ENCODE measurements around the gene DYNC1LI1. TPM values are rescaled to one million over a fixed set of nuclear protein-coding genes. Genes with fewer than 3 reads are reported as not detected.

Gene DYNC1LI1
- total and polyA plus RNA-seq, 7 experiments from 2014 or later: 17.9 to 28.5 (median 27.1) TPM

DNA sequence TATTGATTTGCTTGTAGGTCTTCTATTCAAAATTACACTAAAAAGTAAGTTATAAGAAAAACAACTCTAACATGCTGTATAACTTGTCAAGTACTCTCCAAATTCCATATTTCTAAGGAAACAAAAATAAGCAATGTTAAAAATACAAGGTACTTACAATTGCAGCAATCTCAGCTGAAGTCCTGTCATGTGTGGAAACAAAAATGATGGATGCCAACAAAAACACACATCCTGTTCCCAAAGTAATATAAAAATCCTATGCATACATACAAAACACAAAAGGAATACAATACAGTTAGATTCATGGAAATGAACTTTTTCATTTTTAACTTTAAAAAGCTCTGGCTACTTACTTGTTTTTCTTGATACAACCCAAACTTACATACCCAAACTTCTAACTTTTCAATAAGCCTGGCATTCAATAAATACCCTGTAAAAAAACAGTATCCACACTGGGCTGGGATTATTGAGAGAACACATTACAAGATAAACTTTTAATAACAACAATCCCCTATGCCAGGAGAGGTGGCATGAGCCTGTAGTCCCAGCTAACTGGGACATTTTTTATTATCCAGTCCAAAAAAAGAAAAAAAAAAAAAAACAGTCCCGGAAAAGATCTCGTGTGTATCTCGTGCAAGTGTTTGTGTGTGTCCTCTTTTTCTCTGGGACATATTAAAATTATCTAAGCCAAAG is 82.7 kb downstream of the DYNC1LI1 start:
- Histone ChIP-seq H3K4me1 (ENCODE audit: control insufficient read depth in 2 of 2, insufficient read depth in 2 of 2, low read length in 2 of 2) (no peaks in the 10 kb centered on the region), H3K9me3 (ENCODE audit: control insufficient read depth in 2 of 3, low read length in 3 of 3) (no peaks in the 10 kb centered on the region), H3K27me3 (ENCODE audit: control insufficient read depth in 2 of 2, insufficient read depth in 2 of 2, low read length in 2 of 2) (no peaks in the 10 kb centered on the region), H3K36me3 (ENCODE audit: control insufficient read depth in 2 of 3, insufficient read depth in 3 of 3, low read length in 3 of 3) (peaks cover 0 to 19% (median 10%) of the 10 kb centered on the region in 3 experiments), H3K27ac (ENCODE audit: low read depth, low read length) (no peak overlapping the region), H3K4me3 (ENCODE audit: low read length) (no peak overlapping the region)
- ATAC-seq: no peak
- no peak for DNase-seq
- ChIA-PET POLR2A (interaction anchor here (1.2 kb wide), 1 partner anchor 82 kb away, joined by 4 read pairs; no protein-coding TSS in a partner anchor), CTCF (interaction anchor here (0.9 kb wide), 1 partner anchor 20 kb away, joined by 4 read pairs; no protein-coding TSS in a partner anchor)
- Mint-ChIP-seq H3K27ac (peak overlapping the region in 2 of 9 donors; percentile 18 to 46), H3K9me3 (peaks cover 0 to 2% (median 0%) of the 10 kb centered on the region in 11 donors), H3K36me3 (peaks cover 4 to 42% (median 37%) of the 10 kb centered on the region in 5 donors), H3K4me1 (peaks cover 8 to 41% (median 17%) of the 10 kb centered on the region in 7 donors), H3K27me3 (no peaks in the 10 kb centered on the region), H3K4me3 (no peak overlapping the region)
- intact Hi-C loops (cut with micrococcal nuclease): no loop called here

DNA sequence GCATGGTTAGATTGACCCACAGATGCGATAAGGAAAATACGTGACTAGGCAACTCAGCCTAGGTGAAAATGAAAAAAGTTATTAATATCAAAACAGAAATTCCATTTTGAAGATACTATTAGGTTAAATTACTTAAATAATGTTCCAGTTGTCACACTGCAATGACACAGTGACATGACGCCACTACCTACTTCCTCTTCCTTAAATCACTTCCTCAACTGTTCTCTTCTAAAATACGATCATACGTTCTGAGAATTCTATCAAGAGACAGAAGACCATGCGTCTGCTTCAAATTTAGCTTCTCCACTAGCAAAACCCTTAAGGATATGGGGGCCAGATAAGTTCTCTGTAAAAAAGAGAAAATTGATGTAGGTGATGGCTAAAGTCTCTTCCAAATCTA is 86.2 kb downstream of the DYNC1LI1 start:
- ChIA-PET CTCF (interaction anchor here (1.0 kb wide), 1 partner anchor 15 kb away, joined by 3 read pairs; no protein-coding TSS in a partner anchor), POLR2A (interaction anchor here (1.1 kb wide), 1 partner anchor 11 kb away, joined by 3 read pairs; no protein-coding TSS in a partner anchor)
- ATAC-seq (peak; percentile 74), DNase-seq (no peak)
- Mint-ChIP-seq H3K27ac (peak overlapping the region in 2 of 9 donors; percentile 50 to 51), H3K36me3 (peaks cover 4 to 70% (median 57%) of the 10 kb centered on the region in 5 donors), H3K4me3 (peak overlapping the region in 3 of 10 donors; percentile 16 to 27 (median 19)), H3K27me3 (no peaks in the 10 kb centered on the region), H3K9me3 (peaks cover 0 to 3% (median 0%) of the 10 kb centered on the region in 11 donors), H3K4me1 (peaks cover 11 to 55% (median 21%) of the 10 kb centered on the region in 7 donors)
- no peaks in the 10 kb centered on the region for H3K4me1 ChIP-seq (ENCODE audit: control insufficient read depth in 2 of 2, insufficient read depth in 2 of 2, low read length in 2 of 2)
- intact Hi-C loops (cut with micrococcal nuclease): no loop called here
- H3K27me3 ChIP-seq (ENCODE audit: control insufficient read depth in 2 of 2, insufficient read depth in 2 of 2, low read length in 2 of 2): no peaks in the 10 kb centered on the region
- H3K4me3 ChIP-seq (ENCODE audit: low read length): no peak overlapping the region
- H3K36me3 ChIP-seq (ENCODE audit: control insufficient read depth in 2 of 3, insufficient read depth in 3 of 3, low read length in 3 of 3): peaks cover 0 to 33% (median 10%) of the 10 kb centered on the region in 3 experiments
- H3K9me3 ChIP-seq (ENCODE audit: control insufficient read depth in 2 of 3, low read length in 3 of 3): no peaks in the 10 kb centered on the region
- H3K27ac ChIP-seq (ENCODE audit: low read depth, low read length): no peak overlapping the region

GRCh38 chr3:32483772-32484171 is 86.9 kb downstream of the DYNC1LI1 start:
- Mint-ChIP-seq H3K36me3 (peaks cover 4 to 76% (median 59%) of the 10 kb centered on the region in 5 donors), H3K4me3 (no peak overlapping the region), H3K4me1 (peaks cover 11 to 56% (median 21%) of the 10 kb centered on the region in 7 donors), H3K9me3 (peaks cover 0 to 3% (median 0%) of the 10 kb centered on the region in 11 donors), H3K27ac (peak overlapping the region in 3 of 9 donors; percentile 7 to 50 (median 21)), H3K27me3 (no peaks in the 10 kb centered on the region)
- Histone ChIP-seq H3K4me1 (ENCODE audit: control insufficient read depth in 2 of 2, insufficient read depth in 2 of 2, low read length in 2 of 2) (no peaks in the 10 kb centered on the region), H3K4me3 (ENCODE audit: low read length) (no peak overlapping the region), H3K36me3 (ENCODE audit: control insufficient read depth in 2 of 3, insufficient read depth in 3 of 3, low read length in 3 of 3) (peaks cover 0 to 33% (median 10%) of the 10 kb centered on the region in 3 experiments), H3K27ac (ENCODE audit: low read depth, low read length) (no peak overlapping the region), H3K9me3 (ENCODE audit: control insufficient read depth in 2 of 3, low read length in 3 of 3) (no peaks in the 10 kb centered on the region), H3K27me3 (ENCODE audit: control insufficient read depth in 2 of 2, insufficient read depth in 2 of 2, low read length in 2 of 2) (no peaks in the 10 kb centered on the region)
- POLR2A ChIA-PET: interaction anchor here (0.7 to 0.8 kb wide), 2 partner anchors 51 to 1133 kb away, joined by 3 read pairs; no protein-coding TSS in a partner anchor
- no peak for DNase-seq
- intact Hi-C loops (cut with micrococcal nuclease): no loop called here
- CTCF ChIA-PET: no interaction called here
- no peak for ATAC-seq

DNA sequence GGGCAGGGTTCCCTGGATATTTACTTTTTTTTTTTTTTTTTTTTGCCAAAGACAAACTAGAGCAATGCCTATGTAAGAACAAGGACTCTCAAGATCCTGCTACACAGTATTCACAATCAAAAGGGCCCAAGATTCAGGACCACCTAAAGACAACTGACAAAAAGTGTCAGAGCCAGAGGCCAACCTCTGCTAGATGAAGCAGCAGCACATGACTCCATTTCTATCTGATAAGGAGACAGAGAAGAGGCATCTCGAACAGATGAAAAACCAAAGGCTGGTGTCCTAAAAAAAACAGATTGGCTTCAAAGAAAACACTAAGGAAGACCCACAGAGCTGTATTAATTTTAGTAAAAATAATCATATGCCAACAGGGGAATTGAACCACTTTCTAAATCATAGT is 88.0 kb downstream of the DYNC1LI1 start:
- Mint-ChIP-seq H3K9me3 (peaks cover 0 to 3% (median 0%) of the 10 kb centered on the region in 11 donors), H3K4me1 (peaks cover 15 to 50% (median 22%) of the 10 kb centered on the region in 7 donors), H3K27me3 (no peaks in the 10 kb centered on the region), H3K27ac (peak overlapping the region in 2 of 9 donors; percentile 3 to 49), H3K36me3 (peaks cover 4 to 75% (median 60%) of the 10 kb centered on the region in 5 donors), H3K4me3 (no peak overlapping the region)
- POLR2A ChIA-PET: no interaction called here
- Histone ChIP-seq H3K27me3 (ENCODE audit: control insufficient read depth in 2 of 2, insufficient read depth in 2 of 2, low read length in 2 of 2) (no peaks in the 10 kb centered on the region), H3K27ac (ENCODE audit: low read depth, low read length) (no peak overlapping the region), H3K4me3 (ENCODE audit: low read length) (no peak overlapping the region), H3K9me3 (ENCODE audit: control insufficient read depth in 2 of 3, low read length in 3 of 3) (no peaks in the 10 kb centered on the region), H3K36me3 (ENCODE audit: control insufficient read depth in 2 of 3, insufficient read depth in 3 of 3, low read length in 3 of 3) (peaks cover 0 to 36% (median 2%) of the 10 kb centered on the region in 3 experiments), H3K4me1 (ENCODE audit: control insufficient read depth in 2 of 2, insufficient read depth in 2 of 2, low read length in 2 of 2) (no peaks in the 10 kb centered on the region)
- CTCF ChIA-PET: interaction anchor here (0.6 kb wide), 2 partner anchors 13 to 188 kb away, joined by 3 to 4 read pairs; no protein-coding TSS in a partner anchor
- ATAC-seq (no peak), DNase-seq (no peak)
- intact Hi-C loops (cut with micrococcal nuclease): no loop called here

GRCh38 chr3:32481791-32482631 is 88.6 kb downstream of the DYNC1LI1 start:
- H3K4me1 Mint-ChIP-seq: peaks cover 16 to 51% (median 22%) of the 10 kb centered on the region in 7 donors
- ATAC-seq: no peak
- H3K27ac Mint-ChIP-seq: peak overlapping the region in 1 of 9 donors; percentile 3
- peaks cover 0 to 3% (median 0%) of the 10 kb centered on the region in 11 donors for H3K9me3 Mint-ChIP-seq
- Histone ChIP-seq H3K27me3 (ENCODE audit: control insufficient read depth in 2 of 2, insufficient read depth in 2 of 2, low read length in 2 of 2) (no peaks in the 10 kb centered on the region), H3K4me3 (ENCODE audit: low read length) (no peak overlapping the region), H3K9me3 (ENCODE audit: control insufficient read depth in 2 of 3, low read length in 3 of 3) (no peaks in the 10 kb centered on the region), H3K27ac (ENCODE audit: low read depth, low read length) (no peak overlapping the region), H3K4me1 (ENCODE audit: control insufficient read depth in 2 of 2, insufficient read depth in 2 of 2, low read length in 2 of 2) (no peaks in the 10 kb centered on the region), H3K36me3 (ENCODE audit: control insufficient read depth in 2 of 3, insufficient read depth in 3 of 3, low read length in 3 of 3) (peaks cover 0 to 30% (median 0%) of the 10 kb centered on the region in 3 experiments)
- ChIA-PET POLR2A (no interaction called here), CTCF (interaction anchor here (0.6 kb wide), 2 partner anchors 12 to 188 kb away, joined by 3 to 4 read pairs; no protein-coding TSS in a partner anchor)
- H3K27me3 Mint-ChIP-seq: no peaks in the 10 kb centered on the region
- DNase-seq: no peak
- H3K4me3 Mint-ChIP-seq: no peak overlapping the region
- peaks cover 4 to 73% (median 59%) of the 10 kb centered on the region in 5 donors for H3K36me3 Mint-ChIP-seq
- intact Hi-C loops (cut with micrococcal nuclease): no loop called here

DNA sequence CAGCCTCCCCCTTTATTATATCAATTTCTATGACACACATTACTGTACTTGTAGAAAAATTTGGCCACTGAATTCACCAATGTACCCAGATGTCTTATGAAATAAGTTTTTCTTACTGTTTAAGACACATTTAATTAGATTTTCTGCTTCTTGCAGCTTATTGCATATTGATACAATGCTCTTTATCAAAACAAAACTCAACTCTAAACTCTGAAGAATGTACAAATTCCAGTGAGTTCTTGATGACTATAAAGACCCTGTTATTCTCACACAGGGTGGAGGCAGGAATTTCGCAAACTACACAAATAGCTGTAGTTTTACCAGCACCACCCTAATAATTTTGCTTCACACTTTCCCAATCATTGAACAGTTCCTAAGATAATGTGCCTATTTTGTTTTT is 90.1 kb downstream of the DYNC1LI1 start:
- H3K36me3 Mint-ChIP-seq: peaks cover 4 to 72% (median 61%) of the 10 kb centered on the region in 5 donors
- Histone ChIP-seq H3K9me3 (ENCODE audit: control insufficient read depth in 2 of 3, low read length in 3 of 3) (no peaks in the 10 kb centered on the region), H3K27me3 (ENCODE audit: control insufficient read depth in 2 of 2, insufficient read depth in 2 of 2, low read length in 2 of 2) (no peaks in the 10 kb centered on the region), H3K27ac (ENCODE audit: low read depth, low read length) (no peak overlapping the region), H3K4me1 (ENCODE audit: control insufficient read depth in 2 of 2, insufficient read depth in 2 of 2, low read length in 2 of 2) (no peaks in the 10 kb centered on the region), H3K4me3 (ENCODE audit: low read length) (no peak overlapping the region), H3K36me3 (ENCODE audit: control insufficient read depth in 2 of 3, insufficient read depth in 3 of 3, low read length in 3 of 3) (peaks cover 0 to 19% (median 0%) of the 10 kb centered on the region in 3 experiments)
- intact Hi-C loops (cut with micrococcal nuclease): no loop called here
- peak overlapping the region in 2 of 9 donors; percentile 5 to 11 for H3K27ac Mint-ChIP-seq
- no peak for DNase-seq
- no peak overlapping the region for H3K4me3 Mint-ChIP-seq
- ChIA-PET CTCF (interaction anchor here (0.6 to 1.1 kb wide), 3 partner anchors 11 to 586 kb away, joined by 3 read pairs; no protein-coding TSS in a partner anchor), POLR2A (interaction anchor here (1.3 kb wide), 1 partner anchor 109 kb away, joined by 4 read pairs; no protein-coding TSS in a partner anchor)
- no peaks in the 10 kb centered on the region for H3K27me3 Mint-ChIP-seq
- H3K4me1 Mint-ChIP-seq: peaks cover 17 to 43% (median 22%) of the 10 kb centered on the region in 7 donors
- ATAC-seq: no peak
- H3K9me3 Mint-ChIP-seq: peaks cover 0 to 1% (median 0%) of the 10 kb centered on the region in 11 donors
